Dermis blood vessel endothelial cell (primary cell): Measurements from ENCODE around the gene GOLGA5. TPM values are rescaled to one million over a fixed set of nuclear protein-coding genes. Genes with fewer than 3 reads are reported as not detected.
"Not testable (repeated sequence)": the region's sequence is repeated elsewhere in the genome, so short reads cannot be mapped to it uniquely, and the experiment has no call there.

ENCODE experiments used
- DNase-seq: peaks from one replicate; pipeline ENCODE4 v3.0.0; 2010
- total RNA-seq: library from RNA; depleted of rRNA; stranded (reverse); fragments of >200 nt; gene quantifications from 2 replicates; pipeline ENCODE4 v1.2.3, GENCODE V29; 2014

The GOLGA5 gene
- total RNA-seq, 1 donor from 2014 or later, result 35.1 TPM

GRCh38 chr14:92832137-92832700 lies 38.1 kb downstream of the GOLGA5 start:
- DNase-seq, result no peak

DNA sequence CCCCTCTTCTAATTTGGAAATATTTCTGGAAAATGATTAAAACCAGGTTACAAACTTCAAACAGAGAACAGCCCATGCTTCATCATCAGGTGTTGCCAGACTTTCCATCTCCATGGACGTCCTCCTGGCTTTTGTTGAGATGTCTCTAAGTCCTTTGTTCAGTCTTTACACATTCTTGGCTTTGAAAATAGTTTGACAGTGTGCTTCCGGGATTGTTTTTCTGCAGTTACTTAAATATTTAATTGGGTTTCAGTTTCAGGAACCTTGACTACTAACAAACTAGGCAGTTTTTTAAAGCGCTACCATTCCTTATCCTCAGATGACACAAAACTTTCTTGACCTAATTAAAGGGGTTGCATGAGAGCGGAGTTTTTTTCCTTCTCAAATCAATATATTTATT lies 47.8 kb downstream of the GOLGA5 start:
- no peak for DNase-seq

- DNase-seq, result no peak
Measured at GRCh38 chr14:92844204-92844603, 50.1 kb downstream of the GOLGA5 start.

- peak; percentile 77 for DNase-seq
Measured at GRCh38 chr14:92846162-92846897, 52.2 kb downstream of the GOLGA5 start.

- no peak for DNase-seq
Measured at GRCh38 chr14:92847278-92847677, 53.2 kb downstream of the GOLGA5 start.

DNA sequence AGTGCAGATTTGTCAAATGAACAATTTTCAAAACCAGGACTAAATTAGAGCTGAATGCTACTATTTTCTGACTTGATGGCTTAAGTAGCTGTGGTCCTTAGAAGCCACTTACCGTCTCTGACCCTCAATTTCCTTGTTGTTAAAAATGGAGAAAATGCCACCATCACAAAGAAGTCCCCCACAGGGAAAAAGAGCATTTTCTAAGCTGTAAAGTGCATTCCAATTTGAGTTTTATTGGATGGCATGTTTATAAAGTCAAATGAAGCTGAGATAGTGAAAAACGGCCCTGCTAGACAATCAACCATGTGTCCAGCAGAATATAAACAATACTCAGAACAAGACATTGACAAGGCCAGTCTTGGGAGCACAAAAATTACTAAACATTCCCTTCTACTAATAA lies 53.6 kb downstream of the GOLGA5 start:
- no peak for DNase-seq

DNA sequence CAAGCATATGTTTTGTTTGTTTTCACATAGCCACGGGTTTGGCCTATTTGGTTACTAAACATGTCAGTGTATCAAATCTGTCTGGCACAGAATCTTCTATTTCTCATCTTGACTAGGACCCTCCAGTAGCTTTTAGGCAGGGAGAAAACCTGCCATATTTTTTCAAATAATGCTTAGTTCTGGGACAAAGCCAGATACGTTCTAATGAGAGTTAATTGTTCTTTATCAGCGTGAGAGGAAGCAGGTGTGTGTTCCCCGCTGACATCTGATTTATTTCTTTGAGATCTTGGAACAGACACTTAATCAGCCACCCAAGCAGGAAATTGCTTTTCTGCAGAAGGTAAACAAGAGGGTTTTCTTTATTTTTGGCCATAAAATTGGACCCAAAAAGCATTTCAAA lies 54.8 kb downstream of the GOLGA5 start:
- peak; percentile 93 for DNase-seq

GRCh38 chr14:92850492-92850891 lies 56.4 kb downstream of the GOLGA5 start:
- peak; percentile 18 for DNase-seq

- not testable (repeated sequence) for DNase-seq
Measured at GRCh38 chr14:92853136-92853535, 59.0 kb downstream of the GOLGA5 start.

- DNase-seq, result no peak
Measured at GRCh38 chr14:92860049-92860840, 66.1 kb downstream of the GOLGA5 start.

GRCh38 chr14:92861856-92862745 lies 68.0 kb downstream of the GOLGA5 start:
- DNase-seq, result peak; percentile 22

- peak; percentile 78 for DNase-seq
Measured at GRCh38 chr14:92863286-92864080, 69.4 kb downstream of the GOLGA5 start.

- no peak for DNase-seq
Measured at GRCh38 chr14:92865674-92866073, 71.6 kb downstream of the GOLGA5 start.

GRCh38 chr14:92866181-92866752 lies 72.2 kb downstream of the GOLGA5 start:
- peak; percentile 75 for DNase-seq

DNA sequence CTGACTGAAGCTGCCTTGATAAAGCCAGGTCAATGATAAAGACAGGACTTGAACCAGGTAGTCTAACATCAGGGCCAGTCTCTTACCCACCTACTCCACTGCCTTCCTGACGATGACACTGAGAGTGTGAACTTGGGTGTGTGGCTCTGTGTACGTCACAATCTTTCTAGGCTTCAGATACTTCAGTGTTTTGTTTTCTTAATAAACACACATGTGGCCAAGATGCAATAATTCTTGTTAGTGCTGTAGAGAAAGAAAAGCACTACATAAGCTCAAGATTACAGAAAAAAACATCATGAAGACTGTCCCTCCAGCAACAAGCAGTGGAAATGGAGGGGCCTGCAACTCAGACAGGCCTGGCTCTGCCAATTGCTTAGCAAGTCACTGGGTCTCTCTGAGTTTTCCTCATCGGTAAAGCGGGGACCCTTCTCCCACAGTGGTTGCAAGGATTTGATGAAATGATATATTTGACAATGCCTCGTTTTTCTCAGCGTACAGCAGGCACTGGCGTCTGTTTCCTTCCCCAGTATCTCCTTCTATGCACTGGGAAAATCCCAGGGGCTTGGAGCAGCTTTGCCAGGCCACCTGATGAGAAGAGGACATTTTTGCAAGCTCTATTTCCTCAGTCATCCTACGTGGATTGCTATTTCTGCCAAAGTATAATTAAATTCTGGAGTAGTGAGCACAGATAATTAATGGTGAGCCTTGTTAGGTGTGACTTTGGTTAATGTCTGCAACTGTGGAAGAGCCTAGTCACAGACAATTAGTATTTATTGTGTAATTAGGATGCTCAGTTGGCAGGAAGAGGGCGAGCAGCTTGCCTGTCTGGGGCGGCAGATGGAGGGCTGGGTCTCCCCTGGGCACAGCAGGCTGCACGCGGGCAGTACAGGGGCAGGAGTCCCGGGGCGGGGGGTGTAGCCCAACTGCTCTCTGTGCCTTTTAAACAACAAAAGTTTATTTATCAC lies 73.1 kb downstream of the GOLGA5 start:
- DNase-seq, result no peak

GRCh38 chr14:92874962-92875661 lies 81.0 kb downstream of the GOLGA5 start:
- DNase-seq, result no peak

DNA sequence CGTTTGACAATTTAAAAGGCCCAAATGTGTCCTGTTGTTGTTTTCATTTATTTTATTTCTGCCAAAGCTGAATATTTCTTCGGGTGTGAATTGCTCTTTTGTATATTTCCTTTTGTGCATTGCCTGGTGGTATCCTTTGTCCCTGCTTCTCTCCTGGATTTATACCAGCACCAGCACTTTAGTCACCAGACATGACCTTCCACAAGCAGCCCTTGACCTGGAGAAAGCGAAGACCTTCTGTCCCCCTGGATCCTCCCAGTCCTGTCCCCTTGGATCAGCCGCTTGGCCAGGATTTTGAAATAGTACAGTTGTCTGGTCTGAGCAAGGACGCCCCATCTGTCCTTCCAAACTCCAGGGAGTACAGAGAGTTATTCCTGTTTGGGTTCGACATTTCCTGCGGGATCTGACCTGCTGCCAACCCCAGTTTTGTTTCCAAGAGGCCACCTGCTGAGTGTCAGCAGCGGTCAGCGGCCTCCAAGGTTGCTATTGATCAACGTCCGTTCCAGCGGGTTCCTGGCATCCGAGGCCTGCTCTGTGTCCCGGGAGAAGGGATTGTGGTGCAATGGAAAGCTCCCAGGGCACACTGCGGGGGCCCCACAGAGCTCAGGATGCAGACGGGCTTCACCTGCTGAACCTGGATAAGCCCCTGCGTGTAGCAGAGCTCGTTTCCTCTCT lies 83.8 kb downstream of the GOLGA5 start:
- DNase-seq, result peak; percentile 79

- no peak for DNase-seq
Measured at GRCh38 chr14:92880351-92880750, 86.2 kb downstream of the GOLGA5 start.

- DNase-seq, result peak; percentile 40
Measured at GRCh38 chr14:92880851-92881250, 86.7 kb downstream of the GOLGA5 start.
